ENCODE measurements around the gene LIPC.

- no peak for TF ChIP-seq ZNF609 (CRISPR knock-in tag; IDR thresholded peaks at IDR 0.05; ENCODE audit: borderline replicate concordance)
- TF ChIP-seq MTA1 (IDR thresholded peaks at IDR 0.05; ENCODE audit: borderline replicate concordance) = no peak
- TF ChIP-seq NEUROD1 (IDR thresholded peaks at IDR 0.05; ENCODE audit: borderline replicate concordance, low read depth, low read length, partially characterized antibody) = no peak
- TF ChIP-seq NRF1 (conservative IDR thresholded peaks at IDR 0.05 in 1 of 2, IDR thresholded peaks at IDR 0.05 in 1 of 2) = no peak
- no peak for TF ChIP-seq MCM3 (IDR thresholded peaks at IDR 0.05)
- TF ChIP-seq SRF (CRISPR knock-in tag; IDR thresholded peaks at IDR 0.05) = no peak
Observed at GRCh38 chr15:58497046-58497785, 65.4 kb downstream of the LIPC start.
